ENCODE results near the gene PROSER3.
"Not testable (repeated sequence)": the region's sequence is repeated elsewhere in the genome, so short reads cannot be mapped to it uniquely, and the experiment has no call there.

PROSER3 gene

GRCh38 chr19:35722897-35723296 lies 35.1 kb upstream of the PROSER3 start:
- DNase-seq (ENCODE audit: low read depth), result no peak

GRCh38 chr19:35723671-35724070 lies 34.3 kb upstream of the PROSER3 start:
- no peak for DNase-seq (ENCODE audit: low read depth)

GRCh38 chr19:35724132-35724531 lies 33.8 kb upstream of the PROSER3 start:
- DNase-seq (ENCODE audit: low read depth), result not testable (repeated sequence)

GRCh38 chr19:35724560-35724959 lies 33.4 kb upstream of the PROSER3 start:
- DNase-seq (ENCODE audit: low read depth), result no peak

GRCh38 chr19:35725216-35725861 lies 32.6 kb upstream of the PROSER3 start:
- no peak for DNase-seq (ENCODE audit: low read depth)

GRCh38 chr19:35727053-35727955 lies 30.7 kb upstream of the PROSER3 start:
- DNase-seq (ENCODE audit: low read depth), result no peak

GRCh38 chr19:35727956-35728706 lies 29.8 kb upstream of the PROSER3 start:
- no peak for DNase-seq (ENCODE audit: low read depth)

GRCh38 chr19:35729021-35729420 lies 29.0 kb upstream of the PROSER3 start:
- no peak for DNase-seq (ENCODE audit: low read depth)

- no peak for DNase-seq (ENCODE audit: low read depth)
Observed at GRCh38 chr19:35729763-35730162, 28.2 kb upstream of the PROSER3 start.

- DNase-seq (ENCODE audit: low read depth), result no peak
Observed at GRCh38 chr19:35730326-35730725, 27.6 kb upstream of the PROSER3 start.

- no peak for DNase-seq (ENCODE audit: low read depth)
Observed at GRCh38 chr19:35731353-35731752, 26.6 kb upstream of the PROSER3 start.

GRCh38 chr19:35731779-35732405 lies 26.1 kb upstream of the PROSER3 start:
- DNase-seq (ENCODE audit: low read depth), result no peak

- DNase-seq (ENCODE audit: low read depth), result no peak
Observed at GRCh38 chr19:35732540-35733179, 25.3 kb upstream of the PROSER3 start.

GRCh38 chr19:35733180-35734125 lies 24.5 kb upstream of the PROSER3 start:
- DNase-seq (ENCODE audit: low read depth), result no peak

GRCh38 chr19:35734273-35734672 lies 23.7 kb upstream of the PROSER3 start:
- no peak for DNase-seq (ENCODE audit: low read depth)

- DNase-seq (ENCODE audit: low read depth), result no peak
Observed at GRCh38 chr19:35734889-35735288, 23.1 kb upstream of the PROSER3 start.

- DNase-seq (ENCODE audit: low read depth), result no peak
Observed at GRCh38 chr19:35736913-35737886, 20.8 kb upstream of the PROSER3 start.

GRCh38 chr19:35738021-35738886 lies 19.7 kb upstream of the PROSER3 start:
- DNase-seq (ENCODE audit: low read depth), result no peak

All from activated T-cell treated with anti-CD3 and anti-CD28 coated beads for 1 hour (primary cell).